Measurements from ENCODE around the gene TACC2.

- TF ChIP-seq POLR2A (IDR thresholded peaks at IDR 0.05) (no peak), CTCF (IDR thresholded peaks at IDR 0.05) (peak in 1 of 5 experiments; percentile 26), EP300 (IDR thresholded peaks at IDR 0.05) (peak in 1 of 2 donors; percentile 89)
Measured at GRCh38 chr10:122140941-122141623, 152.1 kb downstream of the TACC2 start.

Data from tibial nerve (tissue), 4 donors.